ENCODE measurements around the gene ANKRD28. TPM values are rescaled to one million over a fixed set of nuclear protein-coding genes. Genes with fewer than 3 reads are reported as not detected.

Gene ANKRD28
- total and polyA plus RNA-seq, 2 of the 8 experiments (the other 6 are each of a cell fraction or from before 2014, with no cell fraction given) = 39.1 to 61.7 TPM

DNA sequence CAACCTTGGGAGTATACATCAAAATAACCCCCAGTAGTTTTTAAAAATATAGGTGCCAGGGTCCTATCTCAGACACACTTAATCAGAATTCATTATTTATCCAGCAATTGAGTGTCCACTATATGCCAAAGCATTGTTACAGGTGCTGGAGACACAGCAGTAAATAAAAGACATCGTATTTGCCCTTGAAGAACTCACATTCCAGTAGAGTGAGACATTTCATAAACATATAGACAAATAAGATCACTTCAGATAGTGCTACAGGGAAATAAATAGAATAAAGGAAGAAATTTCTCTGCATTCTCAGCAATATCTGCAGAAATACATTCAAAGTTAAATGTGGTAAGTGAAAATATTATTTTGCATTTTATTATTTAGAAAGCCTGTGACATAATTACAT, 34.1 kb upstream of the ANKRD28 start:
- Histone ChIP-seq H4K20me1 (replicated peaks in 1 of 2; ENCODE audit: control insufficient read depth in 1 of 2, insufficient read depth in 2 of 2, low read length in 2 of 2) (peaks cover 2 to 12% of the 10 kb centered on the region in 2 experiments), H2AK5ac (ENCODE audit: low read depth, low read length) (no peak overlapping the region), H3K18ac (ENCODE audit: extremely low read depth, low read length) (no peak overlapping the region), H2BK20ac (ENCODE audit: low read length) (no peak overlapping the region), H2BK15ac (ENCODE audit: low read length) (no peak overlapping the region), H3K4me1 (replicated peaks in 1 of 4; ENCODE audit: control insufficient read depth in 3 of 4, insufficient read depth in 4 of 4, low read length in 3 of 4) (no peaks in the 10 kb centered on the region), H2BK12ac (ENCODE audit: low read depth, low read length) (no peak overlapping the region), H3K23ac (ENCODE audit: insufficient read length) (no peak overlapping the region), H3K23me2 (ENCODE audit: low read depth, low read length) (no peaks in the 10 kb centered on the region), H3K9me3 (ENCODE audit: insufficient read depth in 2 of 2, low read depth in 1 of 2, low read length in 1 of 2) (no peaks in the 10 kb centered on the region), H3K4me3 (ENCODE audit: extremely low read depth in 1 of 4, insufficient read depth in 2 of 4, low read depth in 3 of 4, low read length in 4 of 4) (no peak overlapping the region), H2BK5ac (ENCODE audit: low read depth, low read length) (no peak overlapping the region), H3K9ac (replicated peaks in 1 of 4; ENCODE audit: extremely low read depth in 1 of 4, low read depth in 3 of 4, low read length in 3 of 4) (no peak overlapping the region), H2BK120ac (replicated peaks; ENCODE audit: low read depth, low read length) (no peak overlapping the region), H3K27me3 (replicated peaks in 1 of 4; ENCODE audit: control insufficient read depth in 3 of 4, extremely low read depth in 1 of 4, insufficient read depth in 3 of 4, low read length in 3 of 4) (no peaks in the 10 kb centered on the region), H4K91ac (replicated peaks; ENCODE audit: insufficient read length, low read length) (no peak overlapping the region), H3K79me2 (ENCODE audit: control insufficient read depth in 1 of 2, insufficient read depth in 2 of 2, low read length in 2 of 2) (peaks cover 8 to 93% of the 10 kb centered on the region in 2 experiments; a peak in 3 of 4 replicates), H3K14ac (ENCODE audit: insufficient read length) (no peak overlapping the region), H3K4me2 (ENCODE audit: insufficient read depth in 1 of 2, low read depth in 2 of 2, low read length in 2 of 2) (no peak overlapping the region), H3K56ac (replicated peaks; ENCODE audit: insufficient read length, low read depth, low read length) (no peak overlapping the region), H3K27ac (ENCODE audit: low read depth, low read length) (no peak overlapping the region), H3K36me3 (ENCODE audit: control insufficient read depth in 2 of 4, insufficient read depth in 4 of 4, low read length in 3 of 4) (no peaks in the 10 kb centered on the region), H3K79me1 (ENCODE audit: low read depth, low read length) (peaks cover 5% of the 10 kb centered on the region), H3K4ac (replicated peaks; ENCODE audit: insufficient read length, low read depth, low read length) (no peak overlapping the region), H4K8ac (ENCODE audit: extremely low read depth, insufficient read depth, low read length) (no peak overlapping the region), H2AFZ (ENCODE audit: low read length) (no peak overlapping the region), H4K5ac (ENCODE audit: insufficient read length, low read depth, low read length) (no peak overlapping the region)
- FAIRE-seq (no peak), DNase-seq (ENCODE audit: low read depth in 1 of 2, low spot score in 2 of 2) (no peak)
- CTCF ChIA-PET (ENCODE audit: partially characterized antibody) = no interaction called here
- TF ChIP-seq CTCF (IDR thresholded peaks at IDR 0.05; ENCODE audit: control extremely low read depth in 1 of 3, insufficient read depth in 1 of 3, low read depth in 1 of 3, low read length in 3 of 3) (no peak), SIRT6 (IDR thresholded peaks at IDR 0.05; ENCODE audit: low read length) (no peak), KDM4A (IDR thresholded peaks at IDR 0.05; ENCODE audit: low read depth, low read length, severe bottlenecking) (no peak), EZH2 (IDR thresholded peaks at IDR 0.05; ENCODE audit: low read depth, low read length, severe bottlenecking) (no peak), EGR1 (IDR thresholded peaks at IDR 0.05; ENCODE audit: borderline replicate concordance, low read depth, low read length) (no peak)
- TF ChIP-seq, protein P1, sequence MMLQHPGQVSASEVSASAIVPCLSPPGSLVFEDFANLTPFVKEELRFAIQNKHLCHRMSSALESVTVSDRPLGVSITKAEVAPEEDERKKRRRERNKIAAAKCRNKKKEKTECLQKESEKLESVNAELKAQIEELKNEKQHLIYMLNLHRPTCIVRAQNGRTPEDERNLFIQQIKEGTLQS (IDR thresholded peaks at IDR 0.05; ENCODE audit: insufficient read depth, low read depth, low read length) = no peak
- WGBS, 2 experiments (ENCODE audit: extremely low coverage in 1 of 2, insufficient coverage in 1 of 2, insufficient read length in 1 of 2, insufficient replicate concordance in 2 of 2, low coverage in 1 of 2, low lambda C conversion rate in 2 of 2, missing lambda C conversion rate in 1 of 2) = 88% methylated on average over 1 of the region's 1 CpG; no CpG with 5 or more reads in 1 of the 2 experiments
- POLR2A ChIA-PET (ENCODE audit: partially characterized antibody) = interaction anchor here (1.3 kb wide), 1 partner anchor 15 kb away, joined by 4 read pairs; no protein-coding TSS in a partner anchor
